ENCODE results near the gene GPR89B.
"Not testable (repeated sequence)": the region's sequence is repeated elsewhere in the genome, so short reads cannot be mapped to it uniquely, and the experiment has no call there.

The GPR89B gene

GRCh38 chr1:148037850-148038461, 109.7 kb downstream of the GPR89B start:
- not testable (repeated sequence) for DNase-seq

GRCh38 chr1:148038462-148039333, 110.5 kb downstream of the GPR89B start:
- peak; percentile 59 to 66 for DNase-seq
